ENCODE data around the gene MPZL1. TPM values are rescaled to one million over a fixed set of nuclear protein-coding genes. Genes with fewer than 3 reads are reported as not detected.

The MPZL1 gene
- total and polyA plus RNA-seq, 2 of the 8 experiments (the other 6 are each of a cell fraction or from before 2014, with no cell fraction given): 37.8 to 120 TPM

GRCh38 chr1:167707942-167708341 is 13.8 kb upstream of the MPZL1 start:
- H3K79me2 ChIP-seq (ENCODE audit: control insufficient read depth in 1 of 2, insufficient read depth in 2 of 2, low read length in 2 of 2): no peaks in the 10 kb centered on the region
- WGBS, 2 experiments (ENCODE audit: extremely low coverage in 1 of 2, insufficient coverage in 1 of 2, insufficient read length in 1 of 2, insufficient replicate concordance in 2 of 2, low coverage in 1 of 2, low lambda C conversion rate in 2 of 2, missing lambda C conversion rate in 1 of 2): 78% methylated on average over 4 of the region's 4 CpGs; no CpG with 5 or more reads in 1 of the 2 experiments
- no peak for TF ChIP-seq ATF2 (IDR thresholded peaks at IDR 0.05; ENCODE audit: low read length)
- H3K79me1 ChIP-seq (ENCODE audit: low read depth, low read length): no peaks in the 10 kb centered on the region
- no peak overlapping the region for H3K27ac ChIP-seq (ENCODE audit: low read depth, low read length)
- H2BK12ac ChIP-seq (ENCODE audit: low read depth, low read length): no peak overlapping the region
- H4K5ac ChIP-seq (ENCODE audit: insufficient read length, low read depth, low read length): no peak overlapping the region
- no peak overlapping the region for H2BK120ac ChIP-seq (replicated peaks; ENCODE audit: low read depth, low read length)
- ChIA-PET POLR2A (ENCODE audit: partially characterized antibody) (no interaction called here), CTCF (ENCODE audit: partially characterized antibody) (interaction anchor here (1.8 kb wide), 1 partner anchor 73 kb away, joined by 3 read pairs; no protein-coding TSS in a partner anchor)
- H3K9me3 ChIP-seq (ENCODE audit: insufficient read depth in 2 of 2, low read depth in 1 of 2, low read length in 1 of 2): no peaks in the 10 kb centered on the region
- H4K91ac ChIP-seq (replicated peaks; ENCODE audit: insufficient read length, low read length): no peak overlapping the region
- peaks cover 0 to 7% (median 5%) of the 10 kb centered on the region in 4 experiments; a peak in 5 of 7 replicates for H3K27me3 ChIP-seq (replicated peaks in 1 of 4; ENCODE audit: control insufficient read depth in 3 of 4, extremely low read depth in 1 of 4, insufficient read depth in 3 of 4, low read length in 3 of 4)
- H2BK20ac ChIP-seq (ENCODE audit: low read length): no peak overlapping the region
- H2BK15ac ChIP-seq (ENCODE audit: low read length): no peak overlapping the region
- no peak overlapping the region for H3K4ac ChIP-seq (replicated peaks; ENCODE audit: insufficient read length, low read depth, low read length)
- H3K4me3 ChIP-seq (ENCODE audit: extremely low read depth in 1 of 4, insufficient read depth in 2 of 4, low read depth in 3 of 4, low read length in 4 of 4): no peak overlapping the region
- no peak overlapping the region for H2AFZ ChIP-seq (ENCODE audit: low read length)
- DNase-seq (ENCODE audit: low read depth in 1 of 2, low spot score in 2 of 2) (no peak), FAIRE-seq (no peak)
- H3K14ac ChIP-seq (ENCODE audit: insufficient read length): no peak overlapping the region
- no peak overlapping the region for H3K56ac ChIP-seq (replicated peaks; ENCODE audit: insufficient read length, low read depth, low read length)
- H4K20me1 ChIP-seq (replicated peaks in 1 of 2; ENCODE audit: control insufficient read depth in 1 of 2, insufficient read depth in 2 of 2, low read length in 2 of 2): no peaks in the 10 kb centered on the region
- H2BK5ac ChIP-seq (ENCODE audit: low read depth, low read length): no peak overlapping the region
- H3K36me3 ChIP-seq (ENCODE audit: control insufficient read depth in 2 of 4, insufficient read depth in 4 of 4, low read length in 3 of 4): no peaks in the 10 kb centered on the region
- peaks cover 2 to 19% (median 12%) of the 10 kb centered on the region in 4 experiments; a peak in 4 of 7 replicates for H3K4me1 ChIP-seq (replicated peaks in 1 of 4; ENCODE audit: control insufficient read depth in 3 of 4, insufficient read depth in 4 of 4, low read length in 3 of 4)
- H3K18ac ChIP-seq (ENCODE audit: extremely low read depth, low read length): no peak overlapping the region
- H3K23ac ChIP-seq (ENCODE audit: insufficient read length): no peak overlapping the region
- no peak overlapping the region for H3K9ac ChIP-seq (replicated peaks in 1 of 4; ENCODE audit: extremely low read depth in 1 of 4, low read depth in 3 of 4, low read length in 3 of 4)
- H2AK5ac ChIP-seq (ENCODE audit: low read depth, low read length): no peak overlapping the region
- H4K8ac ChIP-seq (ENCODE audit: extremely low read depth, insufficient read depth, low read length): no peak overlapping the region
- no peaks in the 10 kb centered on the region for H3K23me2 ChIP-seq (ENCODE audit: low read depth, low read length)
- no peak overlapping the region for H3K4me2 ChIP-seq (ENCODE audit: insufficient read depth in 1 of 2, low read depth in 2 of 2, low read length in 2 of 2)
